ENCODE measurements around the gene ADAMTSL3. TPM values are rescaled to one million over a fixed set of nuclear protein-coding genes. Genes with fewer than 3 reads are reported as not detected.

Gene ADAMTSL3
- total RNA-seq, 1 experiment from 2014 or later: 0.05 TPM

GRCh38 chr15:83732770-83733169 lies 78.8 kb downstream of the ADAMTSL3 start:
- Histone ChIP-seq H3K36me3 (ENCODE audit: control insufficient read depth in 1 of 2, insufficient read depth in 2 of 2, low read length in 2 of 2) (no peaks in the 10 kb centered on the region), H2AFZ (ENCODE audit: low read depth, low read length, poor library complexity, severe bottlenecking) (no peak overlapping the region), H3K9me2 (ENCODE audit: insufficient read depth) (no peaks in the 10 kb centered on the region), H3K9me3 (ENCODE audit: control insufficient read depth in 1 of 2, insufficient read depth in 1 of 2, low read depth in 1 of 2, low read length in 2 of 2) (no peaks in the 10 kb centered on the region), H3K4me2 (ENCODE audit: low read length) (peak overlapping the region; percentile 39), H4K20me1 (ENCODE audit: insufficient read depth) (no peaks in the 10 kb centered on the region), H3K27ac (ENCODE audit: low read depth, low read length) (no peak overlapping the region), H3K9ac (ENCODE audit: low read length) (no peak overlapping the region), H3K4me3 (replicated peaks in 1 of 2; ENCODE audit: low read depth in 1 of 2, low read length in 2 of 2) (no peak overlapping the region), H3K79me2 (ENCODE audit: insufficient read depth, low read length) (no peaks in the 10 kb centered on the region), H3K27me3 (ENCODE audit: insufficient read depth, low read length) (0 out of 2 replicates have a peak, but pooled peaks cover 9% of the 10 kb centered on the region), H3K4me1 (ENCODE audit: control insufficient read depth in 1 of 2, insufficient read depth in 2 of 2, low read length in 2 of 2) (peaks cover 9 to 23% of the 10 kb centered on the region in 2 experiments)
- intact Hi-C loops (cut with micrococcal nuclease): loop anchor here (10.0 kb wide), 1 partner anchor 302 kb away; no protein-coding TSS in a partner anchor
- POLR2A ChIA-PET: interaction anchor here (1.1 kb wide), 1 partner anchor 302 kb away, joined by 3 read pairs; no protein-coding TSS in a partner anchor
- no peak for TF ChIP-seq EZH2 (IDR thresholded peaks at IDR 0.05)
- no peak for TF ChIP-seq POLR2AphosphoS5 (IDR thresholded peaks at IDR 0.05; ENCODE audit: low read depth, low read length)
- TF ChIP-seq SP1 (IDR thresholded peaks at IDR 0.05; ENCODE audit: low read depth): no peak
- no peak for TF ChIP-seq REST (IDR thresholded peaks at IDR 0.05; ENCODE audit: low read depth)
- TF ChIP-seq CEBPB (IDR thresholded peaks at IDR 0.05; ENCODE audit: low read depth): no peak
- no peak for TF ChIP-seq RAD21 (IDR thresholded peaks at IDR 0.05; ENCODE audit: low read depth)
- no peak for TF ChIP-seq ZFX (IDR thresholded peaks at IDR 0.05)
- TF ChIP-seq CBX3 (IDR thresholded peaks at IDR 0.05; ENCODE audit: low read depth): no peak
- TF ChIP-seq MAX (IDR thresholded peaks at IDR 0.05): no peak
- no peak for TF ChIP-seq ATF3 (IDR thresholded peaks at IDR 0.05)
- no peak for TF ChIP-seq SRF (IDR thresholded peaks at IDR 0.05; ENCODE audit: low read depth)
- TF ChIP-seq JUND (IDR thresholded peaks at IDR 0.05): no peak
- TF ChIP-seq CTCF (IDR thresholded peaks at IDR 0.05 in 2 of 3, conservative IDR thresholded peaks at IDR 0.05 in 1 of 3; ENCODE audit: borderline replicate concordance in 1 of 3, insufficient read depth in 1 of 3, low read depth in 2 of 3, low read length in 2 of 3): no peak
- CTCF ChIA-PET: interaction anchor here (0.6 kb wide), 1 partner anchor 302 kb away, joined by 4 read pairs; no protein-coding TSS in a partner anchor
- RAD21 ChIA-PET (ENCODE audit: low non-redundant PET in 1 of 2, low total read pairs in 2 of 2, uncharacterized antibody in 2 of 2, unreplicated experiment in 2 of 2): no interaction called here
- ATAC-seq (peak; percentile 38), DNase-seq (ENCODE audit: low read depth, low spot score) (peak; percentile 2)
- no TSS peak for BruUV-seq (replicated peaks)

Measured in HCT116 (cell line).